Natural killer cell treated with Interleukin-12 subunit alpha and Interleukin-12 subunit beta and Interleukin-15 and Interleukin-18, amount 100 ng/mL, for 72 hours (primary cell): ENCODE data around the gene KRT20. TPM values are rescaled to one million over a fixed set of nuclear protein-coding genes. Genes with fewer than 3 reads are reported as not detected.

ENCODE experiments used
- ATAC-seq, 2 donors: fragments of 150-1000 bp; cut with Tn5 transposase in 1 of 2; sonication (Bioruptor Pico), chemical (Tn5 transposase) in 1 of 2; 2 replicates each; pipeline ENCODE4 v1.10.0; 2021
- DNase-seq: peaks from one replicate; pipeline ENCODE4 v3.0.0; 2022; ENCODE audit warnings: low spot score
- H3K27ac Mint-ChIP-seq, 2 donors: 1 replicate in 1 of 2; 2 replicates in 1 of 2; pipeline ENCODE4 v1.8.0; 2022; ENCODE audit warnings: mixed read lengths in 2 of 2, mild to moderate bottlenecking in 1 of 2, moderate library complexity in 1 of 2
- H3K27me3 Mint-ChIP-seq, 2 donors: 1 replicate in 1 of 2; 2 replicates in 1 of 2; pipeline ENCODE4 v1.8.0; 2022; ENCODE audit warnings: mixed read lengths in 2 of 2
- H3K36me3 Mint-ChIP-seq: one replicate; pipeline ENCODE4 v1.8.0; 2022; ENCODE audit warnings: mixed read lengths
- H3K4me1 Mint-ChIP-seq, 2 donors: 1 replicate in 1 of 2; 2 replicates in 1 of 2; pipeline ENCODE4 v1.8.0; 2022; ENCODE audit warnings: low read depth in 2 of 2, mixed read lengths in 2 of 2, mild to moderate bottlenecking in 1 of 2
- H3K4me3 Mint-ChIP-seq: one replicate; pipeline ENCODE4 v1.8.0; 2022; ENCODE audit warnings: mixed read lengths
- H3K9me3 Mint-ChIP-seq: 2 replicates; pipeline ENCODE4 v1.8.0; 2022; ENCODE audit warnings: mixed read lengths
- total RNA-seq, 2 donors: library from RNA; stranded (reverse); gene quantifications; one replicate each; pipeline ENCODE4 v1.2.3, GENCODE V29; 2022

Gene KRT20
- total RNA-seq, 2 donors from 2014 or later, result not detected

- H3K27me3 Mint-ChIP-seq, result peaks cover 18 to 22% of the 10 kb centered on the region in 2 donors
- peaks cover 10% of the 10 kb centered on the region for H3K36me3 Mint-ChIP-seq
- peaks cover 0 to 6% of the 10 kb centered on the region in 2 donors for H3K4me1 Mint-ChIP-seq
- no peak overlapping the region for H3K4me3 Mint-ChIP-seq
- no peak for ATAC-seq
- no peak overlapping the region for H3K27ac Mint-ChIP-seq
- H3K9me3 Mint-ChIP-seq, result no peaks in the 10 kb centered on the region
- no peak for DNase-seq
Observed at GRCh38 chr17:40830085-40830776, 54.8 kb downstream of the KRT20 start.

GRCh38 chr17:40828454-40829044 lies 56.5 kb downstream of the KRT20 start:
- peaks cover 6% of the 10 kb centered on the region for H3K36me3 Mint-ChIP-seq
- peaks cover 0 to 6% of the 10 kb centered on the region in 2 donors for H3K4me1 Mint-ChIP-seq
- H3K4me3 Mint-ChIP-seq, result no peak overlapping the region
- no peaks in the 10 kb centered on the region for H3K9me3 Mint-ChIP-seq
- H3K27me3 Mint-ChIP-seq, result peaks cover 25 to 34% of the 10 kb centered on the region in 2 donors
- DNase-seq (no peak), ATAC-seq (no peak)
- H3K27ac Mint-ChIP-seq, result no peak overlapping the region

- DNase-seq (no peak), ATAC-seq (peak; percentile 49 to 57)
- Mint-ChIP-seq H3K27me3 (peaks cover 26 to 34% of the 10 kb centered on the region in 2 donors), H3K9me3 (no peaks in the 10 kb centered on the region), H3K4me3 (no peak overlapping the region), H3K4me1 (peaks cover 0 to 6% of the 10 kb centered on the region in 2 donors), H3K36me3 (peaks cover 6% of the 10 kb centered on the region), H3K27ac (no peak overlapping the region)
Observed at GRCh38 chr17:40827746-40828453, 57.1 kb downstream of the KRT20 start.

Other genes with a start within 250 kb of the KRT20 start
- gene SMARCE1, start 237.4 kb downstream of the KRT20 start, total RNA-seq, result 10 to 100 TPM; 76.2 to 94.6 TPM
- not detected for gene KRT222, start 220.1 kb downstream of the KRT20 start, total RNA-seq
- not detected for gene KRT24, start 181.5 kb downstream of the KRT20 start, total RNA-seq
- gene KRT25, start 129.9 kb downstream of the KRT20 start, total RNA-seq, result not detected
- not detected for gene KRT26, start 113.0 kb downstream of the KRT20 start, total RNA-seq
- not detected for gene KRT27, start 102.7 kb downstream of the KRT20 start, total RNA-seq
- not detected for gene KRT28, start 85.3 kb downstream of the KRT20 start, total RNA-seq
- gene KRT10, start 62.6 kb downstream of the KRT20 start, total RNA-seq, result 10 to 100 TPM; 26.8 to 42.3 TPM
- gene KRT12, start 18.0 kb downstream of the KRT20 start, total RNA-seq, result not detected
- not detected for gene KRT23, start 52.4 kb upstream of the KRT20 start, total RNA-seq
- not detected for gene KRT39, start 81.7 kb upstream of the KRT20 start, total RNA-seq
- not detected for gene KRT40, start 99.1 kb upstream of the KRT20 start, total RNA-seq
- not detected for gene KRTAP3-3, start 108.9 kb upstream of the KRT20 start, total RNA-seq
- gene KRTAP3-2, start 114.7 kb upstream of the KRT20 start, total RNA-seq, result not detected
- gene KRTAP3-1, start 123.9 kb upstream of the KRT20 start, total RNA-seq, result not detected
- not detected for gene KRTAP1-5, start 142.0 kb upstream of the KRT20 start, total RNA-seq
- not detected for gene KRTAP1-4, start 145.0 kb upstream of the KRT20 start, total RNA-seq
- gene KRTAP1-3, start 149.6 kb upstream of the KRT20 start, total RNA-seq, result not detected
- gene KRTAP1-1, start 156.2 kb upstream of the KRT20 start, total RNA-seq, result not detected
- gene KRTAP2-1, start 162.1 kb upstream of the KRT20 start, total RNA-seq, result not detected
- not detected for gene KRTAP2-2, start 170.0 kb upstream of the KRT20 start, total RNA-seq
- gene KRTAP2-3, start 174.9 kb upstream of the KRT20 start, total RNA-seq, result not detected
- not detected for gene KRTAP2-4, start 180.6 kb upstream of the KRT20 start, total RNA-seq
- gene KRTAP4-7, start 198.9 kb upstream of the KRT20 start, total RNA-seq, result not detected
- not detected for gene KRTAP4-8, start 212.9 kb upstream of the KRT20 start, total RNA-seq
- not detected for gene KRTAP4-16, start 217.0 kb upstream of the KRT20 start, total RNA-seq
- gene KRTAP4-9, start 220.1 kb upstream of the KRT20 start, total RNA-seq, result not detected
- gene KRTAP4-11, start 233.1 kb upstream of the KRT20 start, total RNA-seq, result not detected
- gene KRTAP4-12, start 238.9 kb upstream of the KRT20 start, total RNA-seq, result not detected